ENCODE results near the gene ANGEL2.

ANGEL2 gene

GRCh38 chr1:212979340-212980122 lies 36.1 kb downstream of the ANGEL2 start:
- no peak for TF ChIP-seq CTCF (IDR thresholded peaks at IDR 0.05; ENCODE audit: low read depth, low read length)
- DNase-seq (ENCODE audit: extremely low read depth, low read depth) = no peak

- TF ChIP-seq CTCF (IDR thresholded peaks at IDR 0.05; ENCODE audit: low read depth, low read length) = no peak
- no peak for DNase-seq (ENCODE audit: extremely low read depth, low read depth)
Measured at GRCh38 chr1:212977781-212978645, 37.7 kb downstream of the ANGEL2 start.

GRCh38 chr1:212976586-212976985 lies 39.1 kb downstream of the ANGEL2 start:
- no peak for TF ChIP-seq CTCF (IDR thresholded peaks at IDR 0.05; ENCODE audit: low read depth, low read length)
- DNase-seq (ENCODE audit: extremely low read depth, low read depth) = no peak

- DNase-seq (ENCODE audit: extremely low read depth, low read depth) = no peak
- no peak for TF ChIP-seq CTCF (IDR thresholded peaks at IDR 0.05; ENCODE audit: low read depth, low read length)
Measured at GRCh38 chr1:212975111-212975918, 40.4 kb downstream of the ANGEL2 start.

GRCh38 chr1:212974711-212975110 lies 41.0 kb downstream of the ANGEL2 start:
- no peak for TF ChIP-seq CTCF (IDR thresholded peaks at IDR 0.05; ENCODE audit: low read depth, low read length)
- DNase-seq (ENCODE audit: extremely low read depth, low read depth) = no peak

GRCh38 chr1:212973899-212974298 lies 41.8 kb downstream of the ANGEL2 start:
- DNase-seq (ENCODE audit: extremely low read depth, low read depth) = no peak

More at GRCh38 chr1:212973899-212974298, 41.8 kb downstream of the ANGEL2 start:
- no peak for TF ChIP-seq CTCF (IDR thresholded peaks at IDR 0.05; ENCODE audit: low read depth, low read length)
